Activated CD4-positive, alpha-beta T cell treated with anti-CD3 and anti-CD28 coated beads, Interleukin-2, amount 50 U/mL, for 24 hours (primary cell): ENCODE data around the gene ENPP6.

Experiments
- DNase-seq, 2 donors: peaks; one replicate each; pipeline ENCODE4 v3.0.0-alpha.2; 2020; ENCODE audit warnings: low read depth in 1 of 2, low spot score in 1 of 2

Gene ENPP6

GRCh38 chr4:184217634-184218033, at the start of gene ENPP6:
Gene ENPP6, minus strand, starts transcription at chr4:184217873. Its CDS starts 54 bp downstream, at chr4:184217819.
- DNase-seq = no peak

- no peak for DNase-seq
Observed at GRCh38 chr4:184267206-184267608, 49.5 kb upstream of the ENPP6 start.

- DNase-seq = no peak
Observed at GRCh38 chr4:184265546-184266351, 48.1 kb upstream of the ENPP6 start.

- peak; percentile 93 to 95 for DNase-seq
Observed at GRCh38 chr4:184263910-184264732, 46.4 kb upstream of the ENPP6 start.

- DNase-seq = no peak
Observed at GRCh38 chr4:184263461-184263860, 45.8 kb upstream of the ENPP6 start.

GRCh38 chr4:184262901-184263300, 45.2 kb upstream of the ENPP6 start:
- DNase-seq = no peak

GRCh38 chr4:184261246-184261645, 43.6 kb upstream of the ENPP6 start:
- no peak for DNase-seq

- no peak for DNase-seq
Observed at GRCh38 chr4:184259866-184260265, 42.2 kb upstream of the ENPP6 start.

GRCh38 chr4:184259081-184259480, 41.4 kb upstream of the ENPP6 start:
- DNase-seq = no peak

GRCh38 chr4:184255871-184256642, 38.4 kb upstream of the ENPP6 start:
- DNase-seq = no peak

- DNase-seq = no peak
Observed at GRCh38 chr4:184255361-184255760, 37.7 kb upstream of the ENPP6 start.

GRCh38 chr4:184253072-184253420, 35.4 kb upstream of the ENPP6 start:
- DNase-seq = no peak

- DNase-seq = no peak
Observed at GRCh38 chr4:184252136-184253071, 34.7 kb upstream of the ENPP6 start.

GRCh38 chr4:184251670-184251980, 34.0 kb upstream of the ENPP6 start:
- DNase-seq = no peak

GRCh38 chr4:184250795-184251669, 33.4 kb upstream of the ENPP6 start:
- no peak for DNase-seq

- DNase-seq = no peak
Observed at GRCh38 chr4:184248216-184248615, 30.5 kb upstream of the ENPP6 start.

GRCh38 chr4:184247421-184247820, 29.7 kb upstream of the ENPP6 start:
- no peak for DNase-seq

- no peak for DNase-seq
Observed at GRCh38 chr4:184246426-184246825, 28.8 kb upstream of the ENPP6 start.

- no peak for DNase-seq
Observed at GRCh38 chr4:184238072-184238745, 20.5 kb upstream of the ENPP6 start.
